HG03354 (cell line): ENCODE measurements around the gene UPF1.

Experiments
- ATAC-seq: cut with Tn5 transposase; IDR thresholded peaks from one replicate; pipeline ENCODE4 v1.9.1; 2021; ENCODE audit warnings: mild to moderate bottlenecking; ENCODE audit not compliant: unreplicated experiment, poor library complexity, severe bottlenecking

Gene UPF1

GRCh38 chr19:18853755-18854427 is 22.1 kb downstream of the UPF1 start:
- ATAC-seq, result no peak

- no peak for ATAC-seq
Observed at GRCh38 chr19:18854982-18855381, 23.2 kb downstream of the UPF1 start.

DNA sequence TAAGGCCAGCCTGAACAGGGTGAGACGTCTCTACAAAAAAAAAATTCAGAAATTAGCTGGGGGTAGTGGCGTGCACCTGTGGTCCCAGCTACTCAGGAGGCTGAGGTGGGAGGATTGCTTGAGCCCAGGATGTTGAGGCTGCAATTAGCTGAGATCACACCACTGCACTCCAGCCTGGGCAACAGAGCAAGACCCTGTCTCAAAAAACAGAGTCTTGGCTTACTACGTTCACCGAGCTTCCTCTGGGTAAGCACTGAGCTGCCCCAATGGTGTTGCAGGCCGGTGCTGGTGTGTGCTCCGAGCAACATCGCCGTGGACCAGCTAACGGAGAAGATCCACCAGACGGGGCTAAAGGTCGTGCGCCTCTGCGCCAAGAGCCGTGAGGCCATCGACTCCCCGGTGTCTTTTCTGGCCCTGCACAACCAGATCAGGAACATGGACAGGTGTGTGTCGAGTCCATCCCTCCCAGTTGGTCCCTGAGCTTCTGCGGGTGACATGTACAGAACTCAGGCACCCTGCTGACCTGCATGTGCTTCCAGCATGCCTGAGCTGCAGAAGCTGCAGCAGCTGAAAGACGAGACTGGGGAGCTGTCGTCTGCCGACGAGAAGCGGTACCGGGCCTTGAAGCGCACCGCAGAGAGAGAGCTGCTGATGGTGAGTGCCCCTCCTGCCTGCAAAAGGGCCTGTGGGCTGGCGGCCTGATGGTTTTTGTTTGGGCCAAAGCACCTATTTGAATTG is 24.1 kb downstream of the UPF1 start:
- no peak for ATAC-seq

- ATAC-seq, result no peak
Observed at GRCh38 chr19:18856385-18857126, 24.8 kb downstream of the UPF1 start.

DNA sequence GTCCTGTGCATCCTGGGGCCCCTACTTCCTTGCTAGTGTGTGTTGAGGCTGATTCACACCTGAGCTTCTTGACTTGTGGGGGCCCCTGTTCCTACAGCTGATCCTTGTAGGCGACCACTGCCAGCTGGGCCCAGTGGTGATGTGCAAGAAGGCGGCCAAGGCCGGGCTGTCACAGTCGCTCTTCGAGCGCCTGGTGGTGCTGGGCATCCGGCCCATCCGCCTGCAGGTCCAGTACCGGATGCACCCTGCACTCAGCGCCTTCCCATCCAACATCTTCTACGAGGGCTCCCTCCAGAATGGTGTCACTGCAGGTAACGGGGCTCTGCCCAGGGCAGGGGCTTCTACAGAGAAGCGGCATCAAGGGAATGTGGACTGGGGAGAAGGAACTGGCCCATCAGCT is 25.5 kb downstream of the UPF1 start:
- ATAC-seq, result no peak

DNA sequence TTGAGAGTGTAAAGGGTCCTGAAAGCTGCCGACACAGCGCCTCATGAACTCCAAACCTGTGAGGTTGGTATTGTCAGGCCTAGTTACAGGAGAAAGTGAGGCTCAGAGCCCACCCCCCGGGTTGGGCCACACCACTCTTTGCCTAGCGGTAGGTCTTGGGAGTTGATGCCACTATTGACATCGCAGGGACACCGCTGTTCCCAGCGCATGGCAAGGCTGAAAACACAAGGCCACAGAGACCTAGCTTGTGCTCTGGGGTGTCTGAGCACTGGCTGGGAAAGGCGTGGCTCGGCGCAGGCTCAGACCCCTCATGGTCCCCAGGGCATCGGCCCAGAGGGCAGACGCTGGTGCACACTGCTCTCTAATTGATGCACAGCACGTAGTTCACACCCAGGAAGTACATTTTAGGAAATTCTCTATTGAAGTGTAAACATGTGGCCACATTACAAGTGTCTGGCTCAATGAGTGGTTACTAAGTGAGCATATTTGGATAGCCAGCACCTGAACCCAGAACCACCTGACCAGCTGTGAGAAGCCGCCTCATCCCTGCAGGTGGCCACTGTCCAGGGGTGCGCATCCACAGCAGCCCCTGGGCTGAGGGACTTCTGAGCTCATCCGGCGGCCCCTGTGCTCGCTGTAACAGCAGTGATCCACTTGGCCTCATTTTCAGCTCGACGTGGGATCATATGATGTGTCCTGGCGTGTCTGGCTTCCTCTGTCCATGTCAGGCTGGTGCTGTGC is 27.3 kb downstream of the UPF1 start:
- ATAC-seq, result no peak

DNA sequence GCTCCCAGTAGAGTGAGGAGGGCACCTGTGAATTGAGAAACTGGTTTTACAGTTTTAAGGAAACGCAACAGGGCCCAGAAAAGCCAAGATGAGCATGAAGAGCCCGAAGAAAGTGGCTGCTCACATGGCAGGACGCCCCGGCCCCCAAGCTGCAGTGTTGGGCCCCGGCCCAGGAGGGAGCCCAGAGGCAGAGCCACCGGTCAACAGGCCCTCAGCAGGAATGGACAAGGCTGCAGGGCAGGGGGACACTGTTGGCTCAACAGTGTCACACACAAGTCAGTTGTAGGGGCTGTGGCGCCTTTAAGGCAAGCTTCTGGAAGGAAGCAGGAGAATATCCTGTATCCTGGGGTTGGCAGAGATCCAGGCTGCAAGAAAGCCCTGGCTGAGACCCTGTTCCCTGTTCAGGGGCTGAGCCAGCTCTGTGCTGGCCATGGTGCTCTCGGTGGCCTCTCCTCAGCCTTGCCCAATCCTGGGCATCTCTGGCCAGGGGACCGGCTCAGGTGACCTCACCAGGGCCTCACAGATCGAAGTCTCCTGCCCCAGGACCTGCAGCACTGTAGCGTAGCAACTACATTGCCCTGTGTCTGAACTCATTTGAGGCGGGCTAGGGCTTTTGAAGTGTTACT is 28.0 kb downstream of the UPF1 start:
- ATAC-seq, result no peak

DNA sequence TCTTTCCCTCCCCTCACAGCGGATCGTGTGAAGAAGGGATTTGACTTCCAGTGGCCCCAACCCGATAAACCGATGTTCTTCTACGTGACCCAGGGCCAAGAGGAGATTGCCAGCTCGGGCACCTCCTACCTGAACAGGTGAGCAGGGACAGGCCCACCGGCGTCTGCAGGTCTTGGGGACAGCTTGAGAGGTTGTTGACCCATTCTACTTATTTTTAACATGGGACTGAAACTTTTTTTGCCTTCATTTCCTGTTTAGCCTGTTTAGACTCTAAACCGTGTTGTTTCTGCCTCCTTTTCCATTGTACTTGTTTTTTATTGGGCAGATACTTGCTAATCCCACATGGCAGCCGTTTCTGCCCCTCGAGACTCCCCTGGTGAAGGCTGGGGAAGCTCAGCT is 28.5 kb downstream of the UPF1 start:
- ATAC-seq, result no peak

- no peak for ATAC-seq
Observed at GRCh38 chr19:18860725-18861124, 29.0 kb downstream of the UPF1 start.

DNA sequence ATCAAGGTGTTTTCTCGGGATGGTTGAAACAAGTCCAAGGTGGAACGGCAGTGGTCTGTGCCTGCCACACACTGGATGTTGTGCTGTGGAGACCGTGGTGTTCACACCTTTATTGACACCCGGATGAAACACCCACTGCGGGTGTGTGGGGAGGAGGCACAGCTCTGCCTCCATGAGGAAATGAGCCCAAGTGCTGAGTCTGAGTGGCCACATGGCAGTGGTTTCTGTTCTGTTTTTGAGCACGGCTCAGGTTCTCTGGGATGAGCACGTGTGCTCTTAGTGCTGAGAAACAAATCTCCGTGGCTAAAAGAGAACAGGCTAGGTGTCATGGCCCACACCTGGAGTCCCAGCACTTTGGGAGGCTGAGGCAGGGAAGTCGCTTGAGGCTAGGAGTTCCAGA is 29.5 kb downstream of the UPF1 start:
- no peak for ATAC-seq

GRCh38 chr19:18861917-18862316 is 30.2 kb downstream of the UPF1 start:
- ATAC-seq, result no peak

DNA sequence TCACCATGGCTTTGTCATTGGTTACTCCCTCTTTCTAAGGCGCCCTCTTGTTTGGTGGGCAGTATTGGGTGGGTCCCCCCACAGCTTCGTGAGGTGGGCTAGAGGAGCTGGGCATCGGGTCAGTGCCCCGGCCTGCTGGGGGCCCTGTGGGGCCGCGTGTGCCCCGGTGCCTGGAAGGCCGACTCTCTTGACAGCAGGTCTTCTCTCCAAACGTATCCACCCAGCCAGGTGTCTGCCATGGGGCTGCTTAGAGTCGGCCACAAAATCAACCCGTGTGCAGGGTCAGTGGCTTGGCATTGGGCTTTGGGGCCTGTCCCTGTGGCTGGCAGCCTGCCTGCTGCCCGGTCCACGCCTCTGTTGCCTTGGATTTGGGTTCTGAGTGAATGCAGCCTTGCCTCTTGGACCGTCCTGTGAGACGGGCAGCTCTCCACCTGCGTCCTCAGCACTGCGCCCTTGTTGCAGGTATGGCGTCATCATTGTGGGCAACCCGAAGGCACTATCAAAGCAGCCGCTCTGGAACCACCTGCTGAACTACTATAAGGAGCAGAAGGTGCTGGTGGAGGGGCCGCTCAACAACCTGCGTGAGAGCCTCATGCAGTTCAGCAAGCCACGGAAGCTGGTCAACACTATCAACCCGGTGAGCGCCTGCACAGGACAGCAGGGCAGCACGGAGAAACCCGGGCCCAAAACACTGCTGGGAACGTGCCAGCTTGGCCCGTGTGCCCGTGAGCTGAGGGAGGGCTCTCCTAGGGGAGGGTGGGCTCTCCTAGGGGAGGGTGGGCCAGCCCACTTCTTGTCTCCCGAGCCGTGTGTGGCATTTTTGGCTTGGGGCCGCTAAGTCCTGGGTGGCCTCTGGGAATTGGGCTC is 31.4 kb downstream of the UPF1 start:
- no peak for ATAC-seq

GRCh38 chr19:18863843-18864362 is 32.1 kb downstream of the UPF1 start:
- ATAC-seq, result no peak

DNA sequence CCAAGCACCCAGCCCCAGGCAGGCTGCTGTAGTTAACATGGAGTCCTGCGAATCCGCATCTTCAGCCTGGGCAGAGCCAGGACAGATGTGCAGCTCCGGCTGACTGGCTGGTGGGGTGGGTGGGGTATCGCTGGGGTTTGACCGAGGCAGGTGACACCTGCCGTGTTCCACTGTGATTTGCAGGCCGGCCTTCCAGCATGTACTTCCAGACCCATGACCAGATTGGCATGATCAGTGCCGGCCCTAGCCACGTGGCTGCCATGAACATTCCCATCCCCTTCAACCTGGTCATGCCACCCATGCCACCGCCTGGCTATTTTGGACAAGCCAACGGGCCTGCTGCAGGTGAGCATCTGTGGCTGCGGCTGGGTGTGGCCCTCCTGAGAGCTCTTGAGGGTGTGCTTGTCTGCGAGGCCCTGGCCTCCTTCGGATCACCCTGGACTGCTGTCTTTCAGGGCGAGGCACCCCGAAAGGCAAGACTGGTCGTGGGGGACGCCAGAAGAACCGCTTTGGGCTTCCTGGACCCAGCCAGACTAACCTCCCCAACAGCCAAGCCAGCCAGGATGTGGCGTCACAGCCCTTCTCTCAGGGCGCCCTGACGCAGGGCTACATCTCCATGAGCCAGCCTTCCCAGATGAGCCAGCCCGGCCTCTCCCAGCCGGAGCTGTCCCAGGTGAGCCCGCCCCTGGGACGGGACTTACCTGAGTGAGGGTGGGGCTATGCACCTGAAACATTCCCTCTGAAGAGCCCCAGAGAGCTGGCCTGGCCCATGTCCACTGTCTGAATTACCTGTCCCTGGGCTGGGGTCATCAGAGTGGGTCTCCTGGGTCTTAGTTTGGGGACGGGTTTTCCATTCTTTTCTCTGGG is 33.6 kb downstream of the UPF1 start:
- no peak for ATAC-seq

DNA sequence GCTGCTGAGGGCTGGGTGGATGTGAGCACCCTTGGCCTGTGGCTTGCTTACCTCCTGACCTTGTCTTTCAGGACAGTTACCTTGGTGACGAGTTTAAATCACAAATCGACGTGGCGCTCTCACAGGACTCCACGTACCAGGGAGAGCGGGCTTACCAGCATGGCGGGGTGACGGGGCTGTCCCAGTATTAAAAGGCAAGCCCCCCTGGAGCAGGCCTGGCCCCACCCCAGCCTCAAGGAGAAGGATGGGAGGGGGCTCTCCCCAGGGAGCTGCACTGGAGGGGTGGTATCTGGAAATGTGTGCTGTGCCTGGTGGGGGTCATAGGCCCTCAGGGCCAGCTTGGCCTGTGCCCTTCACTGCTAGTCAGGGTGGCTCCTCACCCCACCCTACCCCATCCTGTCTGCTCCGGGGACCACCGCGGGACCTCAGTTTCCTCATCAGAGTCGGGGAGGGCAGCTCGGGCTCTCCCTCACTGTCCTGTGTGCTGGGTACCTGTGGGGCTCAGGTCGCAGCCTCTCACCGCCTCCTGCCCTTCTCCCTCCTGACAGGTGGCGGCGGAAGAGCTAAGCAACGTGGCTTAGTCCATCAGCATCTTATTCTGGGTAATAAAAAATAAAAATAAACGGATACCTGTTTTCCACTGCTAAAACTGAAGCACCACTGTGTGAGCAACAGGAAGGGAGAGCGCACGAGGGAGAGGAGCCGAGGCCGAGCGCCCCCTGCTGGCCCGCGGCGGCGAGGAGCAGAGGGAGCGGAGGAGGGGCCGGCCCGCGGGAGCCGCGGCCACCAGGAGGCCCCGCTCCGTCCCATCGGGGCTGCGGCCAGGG is 34.4 kb downstream of the UPF1 start:
- ATAC-seq, result peak; percentile 55

DNA sequence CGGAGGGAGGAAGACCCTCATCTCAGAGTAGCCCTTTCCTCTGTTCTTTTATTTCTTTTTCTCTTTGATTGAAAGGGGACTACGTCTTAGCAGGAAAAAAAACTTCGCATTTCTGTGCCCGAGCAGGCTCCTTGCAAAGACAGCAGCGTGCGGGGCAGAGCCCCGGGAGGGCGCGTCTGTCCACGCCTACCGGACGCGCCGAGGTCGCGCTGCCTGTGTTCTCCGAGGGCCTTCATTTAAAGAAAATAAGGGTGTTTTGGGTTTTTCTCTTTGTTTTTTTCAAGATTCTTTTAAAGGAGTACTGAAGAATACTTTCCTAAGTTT is 35.0 kb downstream of the UPF1 start:
- ATAC-seq, result no peak

DNA sequence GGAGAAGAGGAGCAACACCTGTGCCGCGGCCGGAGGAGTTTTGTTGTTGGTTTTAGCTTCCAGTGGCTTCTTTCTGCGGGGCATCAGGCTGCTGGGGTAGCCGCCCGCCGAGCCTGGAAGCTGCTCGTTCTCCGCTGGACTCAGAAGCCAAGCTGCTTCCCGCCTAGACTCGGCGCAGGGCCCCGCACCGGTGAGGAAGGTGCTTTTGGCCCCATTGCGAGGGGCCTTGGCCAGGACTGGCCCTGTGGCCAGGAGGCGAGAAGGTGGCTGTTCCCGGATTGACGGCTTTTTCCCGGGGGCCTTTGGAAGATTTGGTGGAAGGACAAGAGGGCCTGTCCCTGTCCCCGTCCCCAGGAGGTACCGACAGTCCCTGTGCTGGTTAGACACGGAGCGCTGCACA is 35.4 kb downstream of the UPF1 start:
- ATAC-seq, result no peak
